Dermis microvascular lymphatic vessel endothelial cell (primary cell): ENCODE results near the gene PAM16. TPM values are rescaled to one million over a fixed set of nuclear protein-coding genes. Genes with fewer than 3 reads are reported as not detected.

ENCODE experiments used
- DNase-seq, 2 donors: peaks; one replicate each; pipeline versions ENCODE4 v3.0.0 to v3.0.0-alpha.2; 2010; ENCODE audit warnings: low read depth in 2 of 2
- total RNA-seq: library from RNA; depleted of rRNA; stranded (reverse); fragments of >200 nt; gene quantifications from 2 replicates; pipeline ENCODE4 v1.2.1, GENCODE V29; 2014

PAM16 gene
- total RNA-seq, 1 donor from 2014 or later: 19.8 TPM

- DNase-seq: no peak
Observed at GRCh38 chr16:4306470-4307214, 44.5 kb downstream of the PAM16 start.

- no peak for DNase-seq
Observed at GRCh38 chr16:4303973-4304372, 47.1 kb downstream of the PAM16 start.

- DNase-seq: no peak
Observed at GRCh38 chr16:4301968-4302367, 49.2 kb downstream of the PAM16 start.

GRCh38 chr16:4301177-4301576 lies 49.9 kb downstream of the PAM16 start:
- DNase-seq: no peak

DNA sequence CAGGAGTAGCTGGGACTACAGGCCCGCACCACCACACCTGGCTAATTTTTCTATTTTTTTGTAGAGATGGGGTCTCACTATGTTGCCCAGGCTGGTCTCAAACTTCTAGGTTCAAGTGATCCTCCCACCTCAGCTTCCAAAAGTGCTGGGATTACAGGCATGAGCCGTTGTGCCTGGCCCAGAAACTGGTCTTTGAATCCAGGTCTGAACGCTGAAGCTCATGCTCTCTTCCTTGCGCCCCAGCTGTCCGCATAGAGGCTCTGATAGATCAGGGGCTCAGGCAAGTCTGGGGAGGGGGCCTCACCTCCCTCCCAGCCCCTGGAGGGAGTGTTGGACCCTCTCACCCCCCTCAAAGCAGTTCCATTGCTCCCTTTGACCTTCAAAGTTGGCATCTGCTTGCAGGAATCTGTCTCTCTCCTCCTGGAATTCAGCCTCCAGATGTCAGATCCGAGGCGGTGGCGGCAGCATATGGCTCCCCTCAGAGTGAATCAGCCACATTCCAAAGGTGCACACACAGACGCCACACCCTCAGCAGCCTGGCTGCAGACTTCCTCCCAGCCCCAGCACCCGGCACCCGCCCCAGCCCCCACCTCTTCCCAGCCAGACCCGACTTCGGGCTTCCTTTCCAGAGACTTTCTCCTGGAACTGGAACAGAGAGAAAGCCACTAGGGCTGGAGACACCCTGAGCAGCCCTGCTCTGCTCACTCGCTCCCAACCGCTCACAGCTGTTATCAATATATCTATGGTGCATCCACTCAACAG lies 52.2 kb downstream of the PAM16 start:
- DNase-seq: peak in 1 of 2 donors; percentile 73

DNA sequence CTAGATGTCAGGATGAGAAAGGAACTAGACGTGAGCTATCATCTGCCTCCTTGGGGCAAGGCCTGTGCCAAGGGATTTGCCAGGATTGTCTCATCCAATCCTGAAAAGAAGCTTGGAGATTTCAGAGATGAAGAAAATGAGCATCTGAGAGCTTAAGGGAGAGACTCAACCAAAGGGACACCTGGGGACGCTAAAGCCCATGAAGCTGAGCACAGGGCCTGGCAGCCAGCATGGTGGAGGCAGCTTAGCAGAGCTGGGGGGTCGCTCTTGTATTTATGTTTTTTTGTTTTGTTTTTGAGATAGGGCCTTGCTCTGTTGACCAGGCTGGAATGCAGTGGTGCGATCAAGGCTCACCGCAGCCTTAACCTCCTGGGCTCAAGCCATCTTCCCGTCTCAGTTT lies 53.6 kb downstream of the PAM16 start:
- no peak for DNase-seq

DNA sequence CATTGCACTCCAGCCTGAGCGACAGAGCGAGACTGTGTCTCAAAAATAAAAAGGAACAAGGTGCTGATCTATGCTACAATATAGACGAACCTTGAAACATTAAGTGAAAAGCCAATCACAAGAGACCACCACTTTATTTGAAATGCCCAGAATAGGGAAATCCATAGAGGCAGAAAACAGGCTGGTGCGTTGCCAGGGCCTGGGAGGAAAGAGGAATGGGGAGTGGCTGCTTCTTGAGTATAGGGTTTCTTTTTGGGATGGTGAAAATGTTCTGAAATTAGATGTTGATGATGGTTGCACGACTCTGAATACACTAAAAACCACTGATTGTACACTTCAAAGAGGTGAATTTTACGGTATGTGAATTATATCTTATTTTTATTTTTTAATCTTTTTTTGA lies 55.5 kb downstream of the PAM16 start:
- no peak for DNase-seq

DNA sequence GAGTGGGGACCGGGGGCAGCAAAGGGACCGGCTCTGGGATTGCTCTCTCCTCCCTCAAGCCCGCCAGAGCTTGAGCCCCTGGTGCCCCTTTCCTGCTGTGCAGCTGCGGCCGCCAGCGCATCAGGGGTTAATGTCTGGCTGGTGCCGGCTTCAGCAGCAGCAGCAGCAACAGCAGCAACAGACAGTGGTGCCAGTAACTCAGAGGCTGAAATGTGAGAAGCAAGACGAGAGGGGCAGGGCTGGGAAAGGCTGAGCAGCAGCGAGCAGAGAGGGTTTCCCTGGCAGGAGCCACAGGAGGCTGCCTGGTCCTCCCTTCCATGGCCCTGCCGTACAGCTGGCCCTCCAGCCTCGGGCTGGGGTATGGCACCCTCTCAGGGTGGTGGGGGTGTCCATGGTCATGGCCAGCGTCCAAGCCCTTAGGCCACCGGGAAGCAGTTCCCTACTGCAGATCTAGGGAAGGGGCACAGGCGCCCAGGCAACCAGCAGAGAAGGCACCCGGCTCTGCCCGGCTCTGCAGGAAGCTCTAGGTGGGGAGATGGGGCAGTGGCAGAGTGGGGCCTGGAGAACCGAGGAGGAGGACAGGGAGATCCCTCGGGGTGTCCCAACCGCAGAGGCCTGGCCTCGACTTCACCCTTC lies 57.2 kb downstream of the PAM16 start:
- DNase-seq: peak in 1 of 2 donors; percentile 47

GRCh38 chr16:4293181-4293716 lies 57.9 kb downstream of the PAM16 start:
- DNase-seq: no peak

GRCh38 chr16:4291699-4292098 lies 59.4 kb downstream of the PAM16 start:
- no peak for DNase-seq

Other genes starting within 250 kb of the PAM16 start
- gene ADCY9, start 234.9 kb downstream of the PAM16 start, total RNA-seq: 6.7 and 10.5 TPM in 2 replicates
- gene SRL, start 109.2 kb downstream of the PAM16 start, total RNA-seq: under 0.01 and 0.13 TPM in 2 replicates
- gene TFAP4, start 78.3 kb downstream of the PAM16 start, total RNA-seq: 3.9 and 4.9 TPM in 2 replicates
- 0.38 and 0.39 TPM in 2 replicates for gene GLIS2, start 35.3 kb downstream of the PAM16 start, total RNA-seq
- 0.39 and 1.8 TPM in 2 replicates for gene VASN, start 20.5 kb upstream of the PAM16 start, total RNA-seq
- 24.8 and 35.8 TPM in 2 replicates for gene CORO7, start 65.3 kb upstream of the PAM16 start, total RNA-seq
- 38.0 and 42.2 TPM in 2 replicates for gene DNAJA3, start 74.5 kb upstream of the PAM16 start, total RNA-seq
- gene NMRAL1, start 123.3 kb upstream of the PAM16 start, total RNA-seq: 57.6 and 65.2 TPM in 2 replicates
- 109 and 153 TPM in 2 replicates for gene HMOX2, start 125.1 kb upstream of the PAM16 start, total RNA-seq
- gene CDIP1, start 187.5 kb upstream of the PAM16 start, total RNA-seq: 4.7 and 11.9 TPM in 2 replicates
- not detected in 2 replicates for gene C16orf96, start 205.0 kb upstream of the PAM16 start, total RNA-seq